Stimulated activated CD8-positive, alpha-beta memory T cell treated with anti-CD3 and anti-CD28 coated beads, Interleukin-15, amount 100 ng/mL, for 24 hours (primary cell): ENCODE data around the gene NRCAM.
"Not testable (repeated sequence)": the region's sequence is repeated elsewhere in the genome, so short reads cannot be mapped to it uniquely, and the experiment has no call there.

Experiments used
- DNase-seq: peaks from one replicate; pipeline ENCODE4 v3.0.0-alpha.2; 2020; ENCODE audit warnings: low read depth

Gene NRCAM

DNA sequence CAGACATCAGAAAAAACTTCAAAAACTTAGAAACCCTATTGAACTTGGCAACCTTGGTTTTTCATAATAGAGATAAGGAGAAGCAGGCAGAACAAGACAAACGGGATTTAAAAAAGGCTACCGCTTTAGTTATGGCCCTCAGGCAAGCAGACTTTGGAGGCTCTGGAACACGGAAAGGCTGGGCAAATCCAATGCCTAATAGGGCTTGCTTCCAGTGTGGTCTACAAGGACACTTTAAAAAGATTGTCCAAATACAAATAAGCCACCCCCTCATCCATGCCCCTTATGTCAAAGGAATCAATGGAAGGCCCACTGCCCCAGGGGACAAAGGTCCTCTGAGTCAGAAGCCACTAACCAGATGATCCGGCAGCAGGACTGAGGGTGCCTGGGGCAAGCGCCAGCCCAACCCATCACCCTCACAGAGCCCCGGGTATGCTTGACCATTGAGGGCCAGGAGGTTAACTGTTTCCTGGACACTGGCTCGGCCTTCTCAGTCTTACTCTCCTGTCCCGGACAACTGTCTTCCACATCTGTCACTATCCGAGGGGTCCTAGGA, 115.3 kb downstream of the NRCAM start:
- no peak for DNase-seq

DNA sequence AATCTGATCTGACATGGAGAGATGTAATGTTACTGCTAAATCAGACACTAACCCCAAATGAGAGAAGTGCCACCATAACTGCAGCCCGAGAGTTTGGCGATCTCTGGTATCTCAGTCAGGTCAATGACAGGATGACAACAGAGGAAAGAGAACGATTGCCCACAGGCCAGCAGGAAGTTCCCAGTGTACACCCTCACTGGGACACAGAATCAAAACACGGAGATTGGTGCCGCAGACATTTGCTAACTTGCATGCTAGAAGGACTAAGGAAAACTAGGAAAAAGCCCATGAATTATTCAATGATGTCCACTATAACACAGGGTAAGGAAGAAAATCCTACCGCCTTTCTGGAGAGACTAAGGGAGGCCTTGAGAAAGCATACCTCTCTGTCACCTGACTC, 115.8 kb downstream of the NRCAM start:
- not testable (repeated sequence) for DNase-seq

DNA sequence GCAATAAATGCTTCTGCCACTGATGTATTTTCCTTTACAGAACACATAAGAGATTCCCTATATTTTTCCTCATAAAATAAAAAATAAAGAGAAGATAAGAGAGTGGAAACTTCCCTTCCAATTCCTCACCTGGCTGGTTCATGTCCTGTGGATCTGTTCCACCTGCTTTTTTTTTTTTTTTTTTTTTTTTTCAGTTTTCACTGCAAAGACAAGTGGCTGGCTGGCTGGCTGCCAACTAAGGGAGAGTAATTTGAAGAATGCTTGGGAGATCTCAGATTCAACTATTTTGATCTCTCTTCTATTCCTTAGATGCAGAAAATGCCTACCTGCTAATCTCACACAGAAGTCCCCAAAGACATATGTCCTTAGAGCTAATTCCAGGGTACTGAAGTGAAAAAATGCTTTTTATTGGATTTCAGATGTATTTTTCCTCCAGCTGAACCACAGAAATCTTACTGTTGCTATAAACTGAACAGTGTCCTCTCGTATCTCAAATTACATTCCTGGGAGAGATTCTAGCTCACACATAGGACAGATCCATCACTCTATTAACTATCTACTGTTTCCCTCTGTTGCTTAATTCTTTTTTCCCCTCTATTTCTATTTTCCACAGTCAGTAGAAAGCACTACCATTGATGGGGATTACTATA, 120.8 kb downstream of the NRCAM start:
- DNase-seq = no peak

DNA sequence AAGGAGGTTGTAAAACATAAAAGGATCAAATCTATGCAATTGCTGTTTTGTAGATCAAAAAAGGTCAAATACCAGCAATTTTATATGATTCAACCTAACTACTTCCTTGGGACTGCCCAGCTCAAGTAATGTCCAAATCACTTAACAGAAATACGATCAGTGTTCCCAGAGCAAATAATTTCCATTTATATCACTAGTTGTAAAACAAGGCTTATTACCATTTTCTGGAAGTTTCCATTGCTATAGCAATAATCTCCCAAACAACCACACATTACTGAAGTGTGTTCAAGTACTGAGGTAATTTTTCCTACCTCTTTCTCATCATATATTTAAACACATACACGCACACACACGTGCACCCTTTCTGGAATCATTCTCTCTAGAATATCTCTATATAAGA, 123.3 kb downstream of the NRCAM start:
- DNase-seq = no peak

DNA sequence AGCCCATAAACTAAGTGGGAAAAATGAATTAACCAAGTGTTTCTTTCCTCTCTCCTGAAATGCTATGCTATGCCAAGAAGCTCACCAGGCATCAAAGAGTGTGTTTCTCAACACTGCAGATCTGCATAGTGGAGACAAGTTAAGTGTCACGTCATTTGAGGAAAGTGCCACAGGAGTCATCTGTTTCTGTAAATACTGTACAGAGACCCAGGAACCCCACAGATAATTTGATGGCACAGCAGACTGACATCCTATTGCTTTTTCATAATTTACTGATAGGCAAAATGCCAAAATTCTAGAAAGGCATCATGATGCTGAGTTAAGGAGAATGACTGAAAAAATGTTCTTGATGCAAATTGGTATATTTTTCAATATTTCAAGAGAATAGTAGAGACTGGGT, 124.3 kb downstream of the NRCAM start:
- DNase-seq = no peak

DNA sequence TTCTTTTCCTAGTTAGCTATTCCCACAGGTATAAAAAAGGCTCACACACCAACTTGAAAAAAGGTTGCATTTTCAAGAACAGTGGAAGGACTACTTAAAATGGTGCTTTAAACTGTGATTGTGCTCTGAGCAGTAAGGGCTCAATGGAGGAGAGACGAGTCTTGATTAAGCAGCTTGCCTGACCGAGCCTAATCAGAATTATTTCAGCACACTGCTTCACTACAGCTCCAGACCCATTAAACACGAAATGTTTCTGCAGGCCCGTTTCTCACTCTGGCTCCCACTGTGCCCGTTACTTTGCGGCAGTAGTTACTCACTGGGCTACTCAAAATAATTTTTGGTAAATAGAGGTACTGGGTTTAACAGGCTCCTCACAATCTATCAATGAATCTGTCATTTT, 126.0 kb downstream of the NRCAM start:
- no peak for DNase-seq

DNA sequence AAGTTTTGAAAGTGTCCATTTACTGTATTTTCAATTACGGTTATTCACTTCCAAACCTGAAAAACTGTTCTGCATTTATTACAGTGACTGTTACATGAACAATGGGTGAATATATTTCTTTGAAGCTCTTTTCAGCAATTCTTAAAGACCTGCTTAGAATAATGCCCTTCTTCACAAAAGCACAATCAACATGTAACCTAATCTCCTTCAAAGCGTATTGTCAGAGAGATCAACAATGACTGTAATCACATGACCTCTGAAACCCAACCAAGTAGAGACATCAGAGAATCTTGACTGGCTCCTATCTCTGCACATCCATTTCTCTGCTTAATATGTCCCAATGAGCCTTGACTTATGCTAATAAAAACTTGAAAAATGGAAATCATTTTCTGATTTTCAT, 126.7 kb downstream of the NRCAM start:
- DNase-seq = no peak

DNA sequence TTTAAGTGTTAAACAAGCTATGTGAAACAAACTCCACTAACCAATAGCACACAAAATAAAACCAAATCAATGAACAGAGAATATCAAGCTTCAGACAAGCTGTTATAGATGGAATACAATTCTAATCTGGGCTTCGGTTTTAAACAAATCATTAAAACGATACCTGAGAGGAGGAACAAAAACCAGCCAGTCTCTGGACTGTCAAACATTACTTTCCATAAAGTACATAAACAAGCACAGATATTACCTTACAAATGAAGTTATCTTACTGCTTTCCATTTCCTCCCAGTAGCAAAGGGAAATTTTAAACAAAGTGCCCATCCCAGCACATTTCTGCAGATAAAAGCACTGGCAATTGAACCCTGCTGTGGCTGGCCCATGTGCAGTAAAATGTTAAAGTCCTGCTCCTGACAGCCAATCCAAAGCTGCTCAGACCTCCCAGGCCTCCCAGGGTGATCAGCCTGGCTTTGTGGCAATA, 128.0 kb downstream of the NRCAM start:
- DNase-seq = no peak

DNA sequence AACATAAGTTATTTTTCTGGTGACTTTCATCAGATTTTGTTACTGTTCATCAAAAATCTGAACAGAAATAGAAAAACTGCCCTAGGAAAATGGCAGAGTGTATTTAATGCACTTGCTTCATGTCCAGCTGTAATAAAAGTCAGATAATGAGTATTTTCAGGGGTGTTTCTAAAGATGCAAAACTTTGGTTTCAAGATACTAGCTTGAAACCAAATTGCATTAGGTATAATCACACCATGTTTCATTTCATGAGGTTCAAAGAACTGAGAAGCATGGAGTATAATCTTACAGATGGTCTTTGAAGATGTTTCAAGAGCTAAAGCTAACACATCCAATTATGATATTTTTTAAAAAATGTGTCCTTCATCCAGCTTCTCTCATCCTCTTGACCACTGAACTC, 128.9 kb downstream of the NRCAM start:
- no peak for DNase-seq

DNA sequence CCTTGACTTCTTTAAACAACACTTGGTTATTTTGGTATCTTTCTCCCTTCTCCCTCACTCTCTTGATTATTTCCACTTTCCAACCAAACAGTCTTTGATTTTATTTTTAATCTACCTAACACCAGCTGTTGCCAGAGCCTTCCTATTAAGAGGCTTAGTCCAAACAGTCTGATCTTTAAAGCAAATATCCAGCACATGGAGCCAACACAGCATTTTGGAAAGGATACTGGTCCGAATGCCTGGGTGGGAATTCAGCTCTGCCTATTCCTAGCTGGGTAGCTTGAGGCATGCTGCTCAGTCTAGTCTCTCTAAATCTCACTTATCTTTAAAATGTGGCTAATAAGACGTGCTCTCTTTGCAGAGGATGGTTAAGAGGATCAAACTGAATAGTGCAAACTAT, 129.3 kb downstream of the NRCAM start:
- DNase-seq = no peak

DNA sequence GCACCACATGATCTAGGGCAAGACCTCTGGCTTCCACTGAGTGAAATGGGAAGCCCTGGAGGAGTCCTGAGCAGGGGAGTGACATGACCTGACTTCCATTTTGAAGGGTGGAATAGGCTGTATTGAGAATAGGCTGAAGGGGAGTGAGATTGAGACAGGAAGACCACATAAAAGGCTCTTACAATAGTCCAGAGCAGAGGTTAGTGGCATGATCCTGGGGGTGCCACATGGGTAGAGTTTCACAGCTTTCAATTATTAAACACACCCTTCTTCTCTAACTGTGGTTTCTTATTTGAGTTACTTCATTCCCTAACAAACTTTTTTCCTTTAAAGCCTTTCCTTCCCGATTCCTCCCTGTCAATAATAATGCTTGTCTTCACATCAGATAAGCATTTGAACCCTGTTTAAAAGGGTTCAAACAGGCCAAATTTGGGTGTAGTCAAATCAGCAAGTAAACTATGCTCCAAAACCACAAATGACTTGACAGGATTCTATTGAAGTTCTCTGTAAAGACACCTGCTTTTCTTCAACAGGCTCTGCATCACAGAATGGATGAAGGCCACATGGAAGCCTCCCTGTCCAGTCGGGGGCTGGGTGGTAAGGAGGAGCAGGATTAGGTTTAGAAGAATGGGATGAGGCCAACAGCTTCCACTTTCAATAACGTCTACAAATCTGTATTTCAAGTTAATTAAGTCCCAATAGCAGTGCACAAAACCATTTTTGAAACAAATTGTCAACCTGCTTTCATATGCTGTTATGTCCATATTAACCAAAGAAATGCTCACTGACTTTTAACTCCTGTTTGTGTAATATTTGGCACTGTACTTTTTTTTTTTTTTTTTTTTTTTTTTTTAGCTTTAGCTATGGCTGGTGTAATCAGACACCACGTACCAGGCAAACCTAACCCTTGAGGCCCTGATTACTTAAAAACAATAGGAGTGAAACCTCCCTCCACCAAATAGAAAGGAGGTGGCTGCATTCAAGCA, 131.9 kb downstream of the NRCAM start:
- no peak for DNase-seq

DNA sequence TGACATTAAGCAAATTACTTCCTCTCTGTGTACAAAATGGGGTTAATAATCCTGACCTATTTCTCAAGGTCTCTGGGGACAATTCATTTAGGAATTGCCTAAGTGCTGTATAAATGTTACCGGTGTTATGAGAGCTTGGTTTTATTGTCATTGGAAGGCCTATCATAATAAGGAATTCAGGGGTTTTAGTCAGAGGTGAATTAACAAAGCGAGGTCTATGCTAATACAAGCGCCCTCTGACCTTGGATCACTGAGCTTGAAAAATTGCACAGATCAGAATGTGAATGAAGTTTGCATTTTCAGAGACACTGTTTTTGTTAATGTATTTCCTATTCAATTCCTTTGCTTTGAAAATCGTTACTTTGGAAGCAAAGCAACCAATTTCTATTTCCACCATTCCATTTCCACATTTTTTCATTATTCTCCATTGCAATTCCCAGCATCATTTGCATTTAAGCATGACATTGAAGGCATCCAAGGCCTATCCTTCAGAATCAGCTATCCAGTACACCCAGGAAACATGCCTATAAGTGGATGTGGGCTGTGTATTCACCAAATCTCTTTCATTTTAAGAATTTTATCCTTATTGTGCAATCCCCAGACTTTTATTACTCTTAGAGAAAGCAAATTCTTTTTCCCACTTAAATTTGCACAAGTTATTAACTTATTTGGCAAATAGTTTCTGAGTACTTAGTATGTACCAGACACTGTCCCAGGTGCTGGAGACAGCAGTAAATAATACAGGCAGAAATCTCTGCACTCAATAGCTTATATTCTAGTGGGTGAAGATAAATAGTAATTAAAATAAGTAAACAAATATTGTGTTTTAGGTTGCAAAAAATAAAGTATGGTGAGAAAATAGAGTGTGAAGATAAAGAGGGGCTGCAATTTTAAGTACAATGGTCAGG, 133.1 kb downstream of the NRCAM start:
- no peak for DNase-seq

DNA sequence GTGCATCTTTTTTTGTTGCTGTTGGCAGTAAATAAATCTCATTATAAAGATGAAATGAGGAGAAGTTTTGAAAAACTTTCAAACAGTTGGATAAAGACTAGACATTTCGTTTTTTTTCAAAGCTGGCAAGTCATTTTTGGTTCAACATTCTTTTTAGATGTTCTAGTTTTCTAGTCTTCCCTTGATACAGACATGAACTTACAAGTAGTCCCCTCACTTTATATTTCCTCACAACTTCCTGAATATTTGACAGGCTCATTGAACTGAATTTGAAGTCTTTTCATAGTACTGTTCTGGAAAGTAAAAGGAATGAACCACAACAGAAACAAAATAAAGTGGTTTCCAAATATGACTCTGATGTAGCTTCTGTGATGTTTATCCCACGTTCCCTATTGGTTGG, 134.2 kb downstream of the NRCAM start:
- DNase-seq = no peak

DNA sequence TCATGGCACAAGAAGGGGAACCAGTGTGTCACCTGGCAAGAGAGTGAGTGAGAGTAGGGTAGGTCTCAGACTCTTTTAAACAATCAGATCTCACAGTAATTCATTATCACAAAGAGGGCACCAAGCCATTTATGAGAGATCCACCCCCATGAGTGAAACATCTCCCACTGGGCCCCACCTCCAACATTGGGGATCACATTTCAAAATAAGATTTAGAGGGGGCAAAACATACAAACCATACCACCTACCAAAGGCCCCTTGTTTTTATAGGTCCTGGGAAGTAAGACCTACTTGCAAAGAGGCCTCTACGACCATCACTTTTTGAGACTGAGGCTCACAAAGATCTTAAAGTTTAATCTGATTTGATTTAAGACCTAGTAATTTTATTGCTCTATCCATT, 134.9 kb downstream of the NRCAM start:
- no peak for DNase-seq

DNA sequence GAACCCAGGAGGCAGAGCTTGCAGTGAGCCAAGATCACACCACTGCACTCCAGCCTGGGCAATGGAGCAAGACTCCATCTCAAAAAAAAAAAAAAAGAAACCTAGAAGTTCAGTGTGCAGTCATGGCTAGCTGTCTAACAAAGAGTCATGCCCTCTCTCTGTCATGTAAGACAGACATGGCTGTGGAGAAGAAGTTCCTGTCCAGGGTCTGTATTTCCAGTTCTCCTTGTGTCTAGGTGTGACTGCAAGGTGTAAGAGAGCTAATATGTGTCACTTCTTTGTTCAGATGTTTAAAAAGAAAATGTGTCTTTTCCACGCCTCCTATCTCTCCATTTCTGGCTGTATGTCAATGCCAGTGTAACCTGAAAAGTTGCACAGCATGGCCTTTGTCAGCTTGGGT, 139.5 kb downstream of the NRCAM start:
- no peak for DNase-seq

DNA sequence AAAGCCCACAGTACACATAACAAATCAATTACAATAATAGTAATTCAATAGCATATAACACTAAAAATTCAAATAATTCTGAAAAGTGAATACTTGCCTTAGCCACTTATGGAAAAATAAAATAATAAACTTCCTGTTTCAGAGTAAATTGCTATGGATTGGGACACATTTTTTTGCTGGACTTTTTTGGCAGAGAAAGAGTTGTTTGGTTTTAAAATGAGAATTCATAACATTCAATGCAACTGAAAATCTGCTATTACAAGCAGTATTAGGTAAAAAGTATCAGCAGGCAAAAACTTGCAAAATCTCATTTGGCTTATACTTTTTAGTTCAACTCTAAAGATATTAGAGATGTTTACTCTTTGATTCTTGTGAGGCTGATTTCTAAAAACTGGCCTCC, 141.7 kb downstream of the NRCAM start:
- no peak for DNase-seq

DNA sequence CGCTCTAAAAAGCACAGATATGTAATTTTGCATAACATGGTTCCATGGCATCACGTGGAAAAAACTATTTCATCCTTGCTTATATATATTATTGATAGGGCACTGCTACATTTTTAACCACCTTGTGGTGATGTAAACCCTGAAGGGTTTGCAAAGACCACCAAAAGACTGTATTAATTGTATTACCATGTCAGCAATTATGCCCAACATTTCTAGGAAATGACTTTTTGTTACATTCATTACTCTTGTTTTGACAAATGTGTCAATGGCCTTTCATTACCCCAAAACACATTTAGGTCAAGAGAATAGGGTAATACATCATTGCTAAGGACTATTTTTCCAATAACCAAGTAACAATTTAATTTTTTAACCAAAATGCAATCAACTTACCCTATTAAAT, 142.2 kb downstream of the NRCAM start:
- DNase-seq = no peak

DNA sequence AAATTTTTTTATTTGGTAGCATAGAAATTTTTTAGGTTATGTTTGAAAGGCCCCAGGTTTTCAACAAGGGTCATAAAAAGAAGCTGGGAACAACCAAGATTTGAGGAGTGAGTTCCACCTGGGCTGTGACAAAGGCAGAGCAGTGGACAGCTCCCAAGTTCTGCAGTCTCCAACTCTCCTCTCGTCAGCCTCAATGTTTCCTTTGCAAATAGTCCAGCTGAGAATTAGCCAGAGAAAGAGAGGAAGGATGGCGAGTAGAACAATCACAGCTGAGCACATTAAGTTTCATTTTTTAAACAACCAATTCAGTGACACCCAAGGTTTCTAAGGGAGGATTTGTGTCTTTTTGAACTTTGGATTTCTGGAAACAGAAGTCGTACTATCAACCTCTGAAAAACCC, 143.2 kb downstream of the NRCAM start:
- no peak for DNase-seq

DNA sequence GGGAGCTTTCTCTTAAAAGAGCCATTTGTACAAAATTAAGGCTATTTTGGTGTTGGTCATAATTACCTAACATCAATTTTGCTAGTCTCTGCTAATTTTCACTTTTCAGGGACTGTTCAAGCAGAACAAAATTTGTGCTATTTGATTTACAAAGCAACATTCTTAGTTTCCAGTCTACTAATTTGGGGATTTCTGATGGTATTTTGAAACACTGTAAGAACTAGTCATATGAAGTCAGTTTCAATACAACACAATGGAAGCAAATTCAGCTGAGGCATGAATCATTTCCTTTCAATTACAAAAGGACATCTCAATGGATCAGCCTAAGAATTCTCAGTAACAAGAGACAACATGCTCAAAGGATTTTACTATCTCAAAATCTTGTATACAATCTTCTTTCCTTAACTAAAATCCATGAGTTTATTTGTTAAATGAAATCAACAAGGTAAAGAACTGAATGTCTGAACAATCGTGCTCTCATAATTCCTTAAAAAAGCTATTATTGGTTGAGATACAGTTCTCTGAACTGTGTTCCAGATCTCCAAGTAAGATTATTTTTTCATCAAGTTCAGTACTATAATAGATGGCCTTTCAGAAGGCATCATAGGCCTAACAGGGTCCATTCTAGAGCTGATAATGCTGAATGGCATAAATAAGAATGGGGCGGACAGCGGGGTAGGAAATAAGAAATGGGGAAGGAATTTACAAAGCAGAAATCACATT, 144.6 kb downstream of the NRCAM start:
- no peak for DNase-seq

DNA sequence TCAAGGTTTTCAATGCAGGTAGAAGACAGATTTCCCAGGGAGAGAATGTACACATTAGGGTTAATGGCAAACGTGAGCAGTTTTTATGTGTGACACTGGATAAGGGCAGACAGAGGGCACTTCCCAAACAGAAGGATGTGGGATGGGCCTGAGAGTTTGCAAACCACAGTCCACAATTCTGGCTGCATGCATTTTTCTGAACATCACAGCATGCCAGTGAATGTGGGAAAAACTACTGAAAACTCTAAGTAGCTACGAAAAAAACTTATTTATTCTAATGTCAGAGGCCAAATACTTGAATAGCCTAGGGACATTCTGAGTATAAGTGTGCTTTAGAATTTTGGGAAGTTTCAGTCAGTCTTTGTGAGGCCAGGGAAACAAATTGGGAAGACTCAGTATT, 145.9 kb downstream of the NRCAM start:
- DNase-seq = no peak

DNA sequence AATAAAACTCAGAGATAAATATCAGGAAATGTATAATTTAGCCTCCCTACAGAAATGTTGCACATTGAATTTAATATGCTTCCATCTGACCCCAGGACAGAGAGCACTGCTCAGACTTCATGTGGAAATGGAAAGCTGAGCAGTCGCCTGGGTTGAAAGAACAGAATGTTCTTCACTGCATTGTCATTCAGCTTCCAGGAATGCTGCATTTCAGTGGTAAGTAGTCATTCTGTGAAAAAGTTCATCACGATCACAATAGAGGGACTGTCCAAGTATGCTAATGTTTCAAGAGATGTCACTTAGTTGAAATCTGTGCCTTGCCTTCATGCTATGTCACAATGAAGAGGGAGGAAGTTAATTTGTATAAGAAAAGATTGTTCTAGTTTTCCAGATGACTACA, 147.3 kb downstream of the NRCAM start:
- no peak for DNase-seq
